Kidney epithelial cell (primary cell): ENCODE data around the gene VWA1. TPM values are rescaled to one million over a fixed set of nuclear protein-coding genes. Genes with fewer than 3 reads are reported as not detected.
"Not testable (repeated sequence)": the region's sequence is repeated elsewhere in the genome, so short reads cannot be mapped to it uniquely, and the experiment has no call there.

Source experiments
- DNase-seq: peaks from one replicate; pipeline ENCODE4 v3.0.0-alpha.2; 2010; ENCODE audit warnings: low read depth
- H3K27me3 ChIP-seq: 2 replicates; pipeline ENCODE4 v1.6.0; 2011; ENCODE audit warnings: low read length; ENCODE audit not compliant: control insufficient read depth, insufficient read depth
- H3K36me3 ChIP-seq: 2 replicates; pipeline ENCODE4 v1.5.1; 2011; ENCODE audit warnings: low read length; ENCODE audit not compliant: control insufficient read depth, insufficient read depth
- H3K4me3 ChIP-seq: 2 replicates; pipeline ENCODE4 v1.5.1; 2011; ENCODE audit warnings: low read depth, mild to moderate bottlenecking, control low read depth, low read length
- CTCF ChIP-seq: IDR thresholded peaks from 2 replicates; pipeline ENCODE4 v1.5.1; 2011; ENCODE audit warnings: mild to moderate bottlenecking, moderate library complexity, low read length, control low read depth, inconsistent platforms; ENCODE audit not compliant: insufficient read depth, poor library complexity, severe bottlenecking
- total RNA-seq: library from RNA; depleted of rRNA; stranded (reverse); fragments of >200 nt; gene quantifications from 2 replicates; pipeline ENCODE4 v1.2.3, GENCODE V29; 2015

VWA1 gene
- total RNA-seq, 1 donor from 2014 or later = 27.6 TPM

- no peak for DNase-seq
- Histone ChIP-seq H3K36me3 (peaks cover 2% of the 10 kb centered on the region), H3K4me3 (no peak overlapping the region), H3K27me3 (no peaks in the 10 kb centered on the region)
- no peak for TF ChIP-seq CTCF
Observed at GRCh38 chr1:1482856-1483255, 47.4 kb downstream of the VWA1 start.

GRCh38 chr1:1483714-1484113 is 48.2 kb downstream of the VWA1 start:
- no peak for DNase-seq
- H3K27me3 ChIP-seq = no peaks in the 10 kb centered on the region
- no peak for TF ChIP-seq CTCF
- H3K36me3 ChIP-seq = peaks cover 2% of the 10 kb centered on the region
- H3K4me3 ChIP-seq = no peak overlapping the region

GRCh38 chr1:1484976-1485750 is 49.7 kb downstream of the VWA1 start:
- not testable (repeated sequence) for H3K27me3 ChIP-seq, DNase-seq, H3K4me3 ChIP-seq, H3K36me3 ChIP-seq

GRCh38 chr1:1485755-1486317 is 50.3 kb downstream of the VWA1 start:
- H3K27me3 ChIP-seq, H3K36me3 ChIP-seq, DNase-seq, H3K4me3 ChIP-seq: not testable (repeated sequence)

- H3K36me3 ChIP-seq = no peaks in the 10 kb centered on the region
- DNase-seq = no peak
- no peak for TF ChIP-seq CTCF
- H3K4me3 ChIP-seq = no peak overlapping the region
- H3K27me3 ChIP-seq = no peaks in the 10 kb centered on the region
Observed at GRCh38 chr1:1487701-1488100, 52.2 kb downstream of the VWA1 start.

- no peak for TF ChIP-seq CTCF
- Histone ChIP-seq H3K36me3 (no peaks in the 10 kb centered on the region), H3K27me3 (no peaks in the 10 kb centered on the region), H3K4me3 (no peak overlapping the region)
- no peak for DNase-seq
Observed at GRCh38 chr1:1489231-1489630, 53.7 kb downstream of the VWA1 start.

- Histone ChIP-seq H3K27me3 (no peaks in the 10 kb centered on the region), H3K4me3 (no peak overlapping the region), H3K36me3 (no peaks in the 10 kb centered on the region)
- no peak for TF ChIP-seq CTCF
- no peak for DNase-seq
Observed at GRCh38 chr1:1489861-1490260, 54.4 kb downstream of the VWA1 start.
